ENCODE data around the gene SCG2. TPM values are rescaled to one million over a fixed set of nuclear protein-coding genes. Genes with fewer than 3 reads are reported as not detected.

Gene SCG2
- total RNA-seq, 1 experiment from 2014 or later: 19.8 TPM

- intact Hi-C loops (cut with micrococcal nuclease): no loop called here
- no peak overlapping the region for H3K4me2 ChIP-seq (ENCODE audit: low read length)
- ATAC-seq (no peak; the same call in 1 of the 2 replicates), DNase-seq (ENCODE audit: low read depth, low spot score) (no peak)
- H3K4me1 ChIP-seq (ENCODE audit: control insufficient read depth in 1 of 2, insufficient read depth in 2 of 2, low read length in 2 of 2): peaks cover 9 to 31% of the 10 kb centered on the region in 2 experiments
- no TSS peak for BruUV-seq (replicated peaks)
- H4K20me1 ChIP-seq (ENCODE audit: insufficient read depth): no peaks in the 10 kb centered on the region
- no peaks in the 10 kb centered on the region for H3K27me3 ChIP-seq (ENCODE audit: insufficient read depth, low read length)
- no peaks in the 10 kb centered on the region for H3K9me3 ChIP-seq (ENCODE audit: control insufficient read depth in 1 of 2, insufficient read depth in 1 of 2, low read depth in 1 of 2, low read length in 2 of 2)
- ChIA-PET POLR2A (no interaction called here), CTCF (no interaction called here), RAD21 (ENCODE audit: low non-redundant PET in 1 of 2, low total read pairs in 2 of 2, uncharacterized antibody in 2 of 2, unreplicated experiment in 2 of 2) (no interaction called here)
- H3K79me2 ChIP-seq (ENCODE audit: insufficient read depth, low read length): no peaks in the 10 kb centered on the region
- no peaks in the 10 kb centered on the region; the same call in 1 of the 2 replicates for H3K9me2 ChIP-seq (ENCODE audit: insufficient read depth)
- TF ChIP-seq CEBPB (IDR thresholded peaks at IDR 0.05; ENCODE audit: low read depth) (no peak), ZFX (IDR thresholded peaks at IDR 0.05) (no peak)
- TF ChIP-seq, protein P1, sequence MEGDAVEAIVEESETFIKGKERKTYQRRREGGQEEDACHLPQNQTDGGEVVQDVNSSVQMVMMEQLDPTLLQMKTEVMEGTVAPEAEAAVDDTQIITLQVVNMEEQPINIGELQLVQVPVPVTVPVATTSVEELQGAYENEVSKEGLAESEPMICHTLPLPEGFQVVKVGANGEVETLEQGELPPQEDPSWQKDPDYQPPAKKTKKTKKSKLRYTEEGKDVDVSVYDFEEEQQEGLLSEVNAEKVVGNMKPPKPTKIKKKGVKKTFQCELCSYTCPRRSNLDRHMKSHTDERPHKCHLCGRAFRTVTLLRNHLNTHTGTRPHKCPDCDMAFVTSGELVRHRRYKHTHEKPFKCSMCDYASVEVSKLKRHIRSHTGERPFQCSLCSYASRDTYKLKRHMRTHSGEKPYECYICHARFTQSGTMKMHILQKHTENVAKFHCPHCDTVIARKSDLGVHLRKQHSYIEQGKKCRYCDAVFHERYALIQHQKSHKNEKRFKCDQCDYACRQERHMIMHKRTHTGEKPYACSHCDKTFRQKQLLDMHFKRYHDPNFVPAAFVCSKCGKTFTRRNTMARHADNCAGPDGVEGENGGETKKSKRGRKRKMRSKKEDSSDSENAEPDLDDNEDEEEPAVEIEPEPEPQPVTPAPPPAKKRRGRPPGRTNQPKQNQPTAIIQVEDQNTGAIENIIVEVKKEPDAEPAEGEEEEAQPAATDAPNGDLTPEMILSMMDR (IDR thresholded peaks at IDR 0.05 in 2 of 3, conservative IDR thresholded peaks at IDR 0.05 in 1 of 3; ENCODE audit: borderline replicate concordance in 1 of 3, insufficient read depth in 1 of 3, low read depth in 2 of 3, low read length in 2 of 3): peak in 2 of 3 experiments; percentile 29 to 35; a peak in 4 of 6 replicates
- no peak overlapping the region for H2AFZ ChIP-seq (ENCODE audit: low read depth, low read length, poor library complexity, severe bottlenecking)
- H3K36me3 ChIP-seq (ENCODE audit: control insufficient read depth in 1 of 2, insufficient read depth in 2 of 2, low read length in 2 of 2): no peaks in the 10 kb centered on the region
- no peak overlapping the region for H3K9ac ChIP-seq (ENCODE audit: low read length)
- no peak overlapping the region for H3K4me3 ChIP-seq (replicated peaks in 1 of 2; ENCODE audit: low read depth in 1 of 2, low read length in 2 of 2)
- no peak overlapping the region for H3K27ac ChIP-seq (ENCODE audit: low read depth, low read length)
Measured at GRCh38 chr2:223596208-223596607, 6.0 kb downstream of the SCG2 start.

GRCh38 chr2:223594831-223595230, 7.3 kb downstream of the SCG2 start:
- RAD21 ChIA-PET (ENCODE audit: low non-redundant PET in 1 of 2, low total read pairs in 2 of 2, uncharacterized antibody in 2 of 2, unreplicated experiment in 2 of 2): no interaction called here
- Histone ChIP-seq H3K4me1 (ENCODE audit: control insufficient read depth in 1 of 2, insufficient read depth in 2 of 2, low read length in 2 of 2) (peaks cover 13 to 38% of the 10 kb centered on the region in 2 experiments), H3K4me2 (ENCODE audit: low read length) (no peak overlapping the region), H4K20me1 (ENCODE audit: insufficient read depth) (no peaks in the 10 kb centered on the region), H3K36me3 (ENCODE audit: control insufficient read depth in 1 of 2, insufficient read depth in 2 of 2, low read length in 2 of 2) (no peaks in the 10 kb centered on the region), H3K4me3 (replicated peaks in 1 of 2; ENCODE audit: low read depth in 1 of 2, low read length in 2 of 2) (no peak overlapping the region), H3K9ac (ENCODE audit: low read length) (no peak overlapping the region), H3K9me2 (ENCODE audit: insufficient read depth) (no peaks in the 10 kb centered on the region; the same call in 1 of the 2 replicates), H3K9me3 (ENCODE audit: control insufficient read depth in 1 of 2, insufficient read depth in 1 of 2, low read depth in 1 of 2, low read length in 2 of 2) (no peaks in the 10 kb centered on the region), H2AFZ (ENCODE audit: low read depth, low read length, poor library complexity, severe bottlenecking) (no peak overlapping the region), H3K27ac (ENCODE audit: low read depth, low read length) (no peak overlapping the region), H3K79me2 (ENCODE audit: insufficient read depth, low read length) (no peaks in the 10 kb centered on the region), H3K27me3 (ENCODE audit: insufficient read depth, low read length) (no peaks in the 10 kb centered on the region)
- no TSS peak for BruUV-seq (replicated peaks)
- intact Hi-C loops (cut with micrococcal nuclease): no loop called here
- no peak for DNase-seq (ENCODE audit: low read depth, low spot score)
- POLR2A ChIA-PET: no interaction called here
- TF ChIP-seq POLR2A (IDR thresholded peaks at IDR 0.05; ENCODE audit: borderline replicate concordance, extremely low read depth, insufficient read depth, insufficient read length) (no peak), SRF (IDR thresholded peaks at IDR 0.05; ENCODE audit: low read depth) (no peak), MAX (IDR thresholded peaks at IDR 0.05) (no peak), RAD21 (IDR thresholded peaks at IDR 0.05; ENCODE audit: low read depth) (no peak), FOSL1 (IDR thresholded peaks at IDR 0.05; ENCODE audit: low read depth) (no peak), SP1 (IDR thresholded peaks at IDR 0.05; ENCODE audit: low read depth) (no peak), CBX3 (IDR thresholded peaks at IDR 0.05; ENCODE audit: low read depth) (no peak), POLR2AphosphoS5 (IDR thresholded peaks at IDR 0.05; ENCODE audit: low read depth, low read length) (no peak), CEBPB (IDR thresholded peaks at IDR 0.05; ENCODE audit: low read depth) (no peak), ZFX (IDR thresholded peaks at IDR 0.05) (no peak)
- TF ChIP-seq, protein P2, sequence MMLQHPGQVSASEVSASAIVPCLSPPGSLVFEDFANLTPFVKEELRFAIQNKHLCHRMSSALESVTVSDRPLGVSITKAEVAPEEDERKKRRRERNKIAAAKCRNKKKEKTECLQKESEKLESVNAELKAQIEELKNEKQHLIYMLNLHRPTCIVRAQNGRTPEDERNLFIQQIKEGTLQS (IDR thresholded peaks at IDR 0.05): no peak
- TF ChIP-seq, protein P3, sequence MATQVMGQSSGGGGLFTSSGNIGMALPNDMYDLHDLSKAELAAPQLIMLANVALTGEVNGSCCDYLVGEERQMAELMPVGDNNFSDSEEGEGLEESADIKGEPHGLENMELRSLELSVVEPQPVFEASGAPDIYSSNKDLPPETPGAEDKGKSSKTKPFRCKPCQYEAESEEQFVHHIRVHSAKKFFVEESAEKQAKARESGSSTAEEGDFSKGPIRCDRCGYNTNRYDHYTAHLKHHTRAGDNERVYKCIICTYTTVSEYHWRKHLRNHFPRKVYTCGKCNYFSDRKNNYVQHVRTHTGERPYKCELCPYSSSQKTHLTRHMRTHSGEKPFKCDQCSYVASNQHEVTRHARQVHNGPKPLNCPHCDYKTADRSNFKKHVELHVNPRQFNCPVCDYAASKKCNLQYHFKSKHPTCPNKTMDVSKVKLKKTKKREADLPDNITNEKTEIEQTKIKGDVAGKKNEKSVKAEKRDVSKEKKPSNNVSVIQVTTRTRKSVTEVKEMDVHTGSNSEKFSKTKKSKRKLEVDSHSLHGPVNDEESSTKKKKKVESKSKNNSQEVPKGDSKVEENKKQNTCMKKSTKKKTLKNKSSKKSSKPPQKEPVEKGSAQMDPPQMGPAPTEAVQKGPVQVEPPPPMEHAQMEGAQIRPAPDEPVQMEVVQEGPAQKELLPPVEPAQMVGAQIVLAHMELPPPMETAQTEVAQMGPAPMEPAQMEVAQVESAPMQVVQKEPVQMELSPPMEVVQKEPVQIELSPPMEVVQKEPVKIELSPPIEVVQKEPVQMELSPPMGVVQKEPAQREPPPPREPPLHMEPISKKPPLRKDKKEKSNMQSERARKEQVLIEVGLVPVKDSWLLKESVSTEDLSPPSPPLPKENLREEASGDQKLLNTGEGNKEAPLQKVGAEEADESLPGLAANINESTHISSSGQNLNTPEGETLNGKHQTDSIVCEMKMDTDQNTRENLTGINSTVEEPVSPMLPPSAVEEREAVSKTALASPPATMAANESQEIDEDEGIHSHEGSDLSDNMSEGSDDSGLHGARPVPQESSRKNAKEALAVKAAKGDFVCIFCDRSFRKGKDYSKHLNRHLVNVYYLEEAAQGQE (IDR thresholded peaks at IDR 0.05; ENCODE audit: low read depth): no peak
- TF ChIP-seq, protein P1 (IDR thresholded peaks at IDR 0.05 in 2 of 3, conservative IDR thresholded peaks at IDR 0.05 in 1 of 3; ENCODE audit: borderline replicate concordance in 1 of 3, insufficient read depth in 1 of 3, low read depth in 2 of 3, low read length in 2 of 3): no peak
- no peak for ATAC-seq
- CTCF ChIA-PET: no interaction called here
